OCI-LY3 (cell line): ENCODE data around the gene AKAP11.

ENCODE experiments used
- H2AFZ ChIP-seq: fragments of 200-600, 300-600 bp; shearing (Covaris generic); 2 replicates; pipeline ENCODE4 v1.6.0; 2014; ENCODE audit warnings: antibody characterized with exemption, low read depth, low read length
- H3K27ac ChIP-seq: fragments of 200-600, 300-600 bp; sonication (generic); 2 replicates; pipeline ENCODE4 v1.5.1; 2014; ENCODE audit warnings: mild to moderate bottlenecking, low read length, moderate library complexity, mixed read lengths
- H3K27me3 ChIP-seq: fragments of 200-600, 300-600 bp; sonication (generic); 2 replicates; pipeline ENCODE4 v1.6.1; 2014; ENCODE audit warnings: low read depth, low read length, mixed read lengths
- H3K36me3 ChIP-seq: fragments of 200-600, 300-600 bp; sonication (generic); replicated peaks from 2 replicates; pipeline ENCODE3; 2014; ENCODE audit warnings: low read depth, low read length, mixed read lengths
- H3K4me1 ChIP-seq: fragments of 300-600, 200-600 bp; sonication (generic); 2 replicates; pipeline ENCODE4 v1.6.1; 2014; ENCODE audit warnings: low read length, mixed read lengths
- H3K4me2 ChIP-seq: fragments of 200-600, 300-600 bp; sonication (generic); 2 replicates; pipeline ENCODE4 v1.6.1; 2014; ENCODE audit warnings: low read length, mixed read lengths
- H3K4me3 ChIP-seq: fragments of 300-600, 200-600 bp; sonication (generic); 2 replicates; pipeline ENCODE4 v1.5.1; 2014; ENCODE audit warnings: antibody characterized with exemption, mild to moderate bottlenecking, low read length, moderate library complexity
- H3K79me2 ChIP-seq: fragments of 300-600, 200-600 bp; shearing (Covaris generic); 2 replicates; pipeline ENCODE4 v1.6.1; 2014; ENCODE audit warnings: mild to moderate bottlenecking, low read length, mixed read lengths
- H3K9ac ChIP-seq: fragments of 300-600, 200-600 bp; shearing (Covaris generic); 2 replicates; pipeline ENCODE4 v1.6.0; 2014; ENCODE audit warnings: mild to moderate bottlenecking, low read length, moderate library complexity
- H3K9me3 ChIP-seq: fragments of 200-600, 300-600 bp; shearing (Covaris generic); 2 replicates; pipeline ENCODE4 v1.6.1; 2014; ENCODE audit warnings: low read length, mixed read lengths; ENCODE audit not compliant: insufficient read depth
- H4K20me1 ChIP-seq: fragments of 200-600, 300-600 bp; sonication (generic); 2 replicates; pipeline ENCODE4 v1.6.1; 2016; ENCODE audit warnings: low read length, mixed read lengths; ENCODE audit not compliant: insufficient read depth
- CTCF ChIP-seq: fragments of 200-600, 300-600 bp; sonication (generic); IDR thresholded peaks from 2 replicates; pipeline ENCODE4 v1.5.1; 2014; ENCODE audit warnings: antibody characterized with exemption, low read length, low read depth
- EZH2phosphoT487 ChIP-seq: fragments of 200-600 bp; shearing (Covaris generic); IDR thresholded peaks from 2 replicates; pipeline ENCODE4 v1.6.1; 2018; ENCODE audit warnings: antibody characterized with exemption, mixed run types, low read depth

AKAP11 gene

GRCh38 chr13:42364613-42365000 is 92.7 kb downstream of the AKAP11 start:
- Histone ChIP-seq H3K4me3 (no peak overlapping the region), H3K9ac (no peak overlapping the region), H3K27me3 (no peaks in the 10 kb centered on the region), H3K9me3 (no peaks in the 10 kb centered on the region), H3K27ac (no peak overlapping the region), H3K79me2 (no peaks in the 10 kb centered on the region), H3K4me2 (peak overlapping the region; percentile 13), H2AFZ (no peak overlapping the region), H3K36me3 (no peaks in the 10 kb centered on the region), H3K4me1 (peaks cover 32% of the 10 kb centered on the region), H4K20me1 (no peaks in the 10 kb centered on the region)
- TF ChIP-seq CTCF (no peak), EZH2phosphoT487 (no peak)

DNA sequence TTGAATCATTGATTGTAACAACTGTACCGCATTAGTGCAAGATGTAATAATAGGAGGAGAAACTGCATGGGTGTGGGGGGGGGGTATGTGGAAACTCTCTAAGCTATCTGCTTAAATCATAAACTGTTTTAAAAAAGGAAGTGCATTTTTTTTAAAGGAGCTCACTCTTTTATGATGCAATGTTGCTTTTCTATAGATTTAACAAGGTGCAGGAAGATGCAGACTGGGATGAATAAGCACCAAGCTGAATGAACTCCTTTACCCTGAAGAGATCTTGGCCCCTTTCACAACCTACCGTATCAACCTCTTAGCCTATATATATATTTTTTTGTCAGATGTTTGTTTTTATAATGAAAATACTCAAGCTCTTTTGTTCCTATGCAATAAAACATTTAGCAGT is 95.9 kb downstream of the AKAP11 start:
- Histone ChIP-seq H4K20me1 (no peaks in the 10 kb centered on the region), H2AFZ (no peak overlapping the region), H3K9ac (no peak overlapping the region), H3K9me3 (no peaks in the 10 kb centered on the region), H3K36me3 (no peaks in the 10 kb centered on the region), H3K27ac (no peak overlapping the region), H3K27me3 (no peaks in the 10 kb centered on the region), H3K4me1 (peaks cover 38% of the 10 kb centered on the region), H3K4me2 (peak overlapping the region; percentile 1; the same call in 1 of the 2 replicates), H3K79me2 (no peaks in the 10 kb centered on the region), H3K4me3 (no peak overlapping the region)
- no peak for TF ChIP-seq CTCF
- TF ChIP-seq EZH2phosphoT487, result no peak

GRCh38 chr13:42369071-42369797 is 97.3 kb downstream of the AKAP11 start:
- no peak overlapping the region for H2AFZ ChIP-seq
- H3K9me3 ChIP-seq, result no peaks in the 10 kb centered on the region
- no peaks in the 10 kb centered on the region for H3K36me3 ChIP-seq
- H3K79me2 ChIP-seq, result no peaks in the 10 kb centered on the region
- peaks cover 35% of the 10 kb centered on the region for H3K4me1 ChIP-seq
- TF ChIP-seq EZH2phosphoT487 (no peak), CTCF (no peak)
- H3K27me3 ChIP-seq, result no peaks in the 10 kb centered on the region
- H3K9ac ChIP-seq, result no peak overlapping the region
- peak overlapping the region; percentile 9 for H3K4me3 ChIP-seq
- peak overlapping the region; percentile 57 for H3K4me2 ChIP-seq
- no peak overlapping the region for H3K27ac ChIP-seq
- H4K20me1 ChIP-seq, result no peaks in the 10 kb centered on the region

- Histone ChIP-seq H3K4me1 (peaks cover 27% of the 10 kb centered on the region), H3K4me3 (no peak overlapping the region), H3K27me3 (no peaks in the 10 kb centered on the region), H3K36me3 (no peaks in the 10 kb centered on the region), H3K79me2 (no peaks in the 10 kb centered on the region), H3K9me3 (no peaks in the 10 kb centered on the region), H3K9ac (no peak overlapping the region), H3K4me2 (no peak overlapping the region), H3K27ac (no peak overlapping the region), H4K20me1 (no peaks in the 10 kb centered on the region), H2AFZ (no peak overlapping the region)
- no peak for TF ChIP-seq EZH2phosphoT487
- TF ChIP-seq CTCF, result no peak
Measured at GRCh38 chr13:42370229-42370628, 98.3 kb downstream of the AKAP11 start.
